Fibroblast of mammary gland (primary cell): ENCODE data around the gene WNT2.

ENCODE experiments used
- DNase-seq: peaks from one replicate; pipeline ENCODE4 v3.0.0-alpha.2; 2010; ENCODE audit warnings: low read depth
- H3K4me3 ChIP-seq: 2 replicates; pipeline ENCODE4 v1.5.1; 2011; ENCODE audit warnings: low read depth, mild to moderate bottlenecking, low read length, moderate library complexity; ENCODE audit not compliant: control insufficient read depth
- TF ChIP-seq, protein P1 (sequence below): conservative IDR thresholded peaks from 2 replicates; pipeline ENCODE4 v1.5.1; 2011; ENCODE audit warnings: low read depth, low read length, inconsistent platforms; ENCODE audit not compliant: control insufficient read depth, insufficient read depth

WNT2 gene

DNA sequence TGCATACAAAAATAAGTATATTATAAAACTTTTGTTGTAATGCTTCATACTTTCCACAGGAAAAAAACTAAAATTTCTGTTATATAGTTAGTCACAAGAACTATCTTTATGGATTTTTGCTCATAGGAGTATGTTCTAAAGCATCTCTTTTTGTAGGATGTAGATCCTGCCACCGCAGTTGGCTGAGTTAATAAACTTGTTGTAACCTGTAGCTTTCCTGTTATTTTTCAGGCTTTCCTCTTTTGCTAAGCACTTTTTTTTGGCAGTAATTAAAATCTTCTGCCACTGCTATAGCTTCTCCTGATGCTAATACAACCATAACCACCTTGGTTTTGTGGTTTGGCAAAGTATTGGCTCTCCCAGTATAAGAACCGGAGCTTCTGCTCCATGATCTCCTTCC is 60.3 kb downstream of the WNT2 start:
- TF ChIP-seq, protein P1, sequence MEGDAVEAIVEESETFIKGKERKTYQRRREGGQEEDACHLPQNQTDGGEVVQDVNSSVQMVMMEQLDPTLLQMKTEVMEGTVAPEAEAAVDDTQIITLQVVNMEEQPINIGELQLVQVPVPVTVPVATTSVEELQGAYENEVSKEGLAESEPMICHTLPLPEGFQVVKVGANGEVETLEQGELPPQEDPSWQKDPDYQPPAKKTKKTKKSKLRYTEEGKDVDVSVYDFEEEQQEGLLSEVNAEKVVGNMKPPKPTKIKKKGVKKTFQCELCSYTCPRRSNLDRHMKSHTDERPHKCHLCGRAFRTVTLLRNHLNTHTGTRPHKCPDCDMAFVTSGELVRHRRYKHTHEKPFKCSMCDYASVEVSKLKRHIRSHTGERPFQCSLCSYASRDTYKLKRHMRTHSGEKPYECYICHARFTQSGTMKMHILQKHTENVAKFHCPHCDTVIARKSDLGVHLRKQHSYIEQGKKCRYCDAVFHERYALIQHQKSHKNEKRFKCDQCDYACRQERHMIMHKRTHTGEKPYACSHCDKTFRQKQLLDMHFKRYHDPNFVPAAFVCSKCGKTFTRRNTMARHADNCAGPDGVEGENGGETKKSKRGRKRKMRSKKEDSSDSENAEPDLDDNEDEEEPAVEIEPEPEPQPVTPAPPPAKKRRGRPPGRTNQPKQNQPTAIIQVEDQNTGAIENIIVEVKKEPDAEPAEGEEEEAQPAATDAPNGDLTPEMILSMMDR = no peak
- no peak for DNase-seq
- H3K4me3 ChIP-seq = no peak overlapping the region

DNA sequence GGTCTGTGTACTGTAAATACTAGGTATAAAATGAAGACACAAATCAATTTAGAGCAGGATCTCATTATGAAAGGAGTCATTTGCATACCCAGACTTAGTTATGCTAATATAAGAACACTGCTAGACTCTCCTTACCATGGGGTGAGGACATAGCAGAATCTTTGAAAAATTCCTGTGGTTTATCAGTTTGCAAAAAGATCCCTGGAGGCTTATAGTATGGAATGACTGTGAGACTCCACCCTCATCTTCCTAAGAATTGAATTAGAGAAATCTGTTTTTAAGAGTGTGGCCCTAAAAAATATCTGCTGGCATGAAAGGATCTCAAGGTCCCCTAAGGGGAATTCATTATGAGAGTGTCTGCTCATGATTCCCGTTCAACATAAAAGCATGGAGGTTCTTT is 63.2 kb downstream of the WNT2 start:
- no peak overlapping the region for H3K4me3 ChIP-seq
- TF ChIP-seq, protein P1 = no peak
- DNase-seq = peak; percentile 80

DNA sequence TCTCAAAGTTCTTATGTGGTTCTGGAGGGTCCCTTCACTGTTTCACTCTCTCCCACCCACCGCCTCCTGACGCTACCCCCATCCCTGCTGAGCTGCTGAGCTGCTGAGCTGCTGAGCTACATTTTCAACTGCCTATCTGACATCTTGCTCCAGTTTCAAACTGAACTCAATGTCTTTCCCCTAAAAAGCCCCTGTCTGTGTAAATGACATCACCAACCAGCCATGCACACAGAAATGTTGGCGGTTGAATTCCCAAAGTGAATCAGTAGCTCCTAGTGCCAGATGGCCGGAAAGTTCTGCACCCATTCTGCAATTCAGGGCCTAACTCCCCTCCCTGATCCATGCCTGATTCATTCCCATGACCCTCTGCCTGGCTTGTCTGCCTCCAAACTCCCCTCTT is 71.2 kb downstream of the WNT2 start:
- no peak overlapping the region for H3K4me3 ChIP-seq
- DNase-seq = peak; percentile 89
- TF ChIP-seq, protein P1 = no peak

DNA sequence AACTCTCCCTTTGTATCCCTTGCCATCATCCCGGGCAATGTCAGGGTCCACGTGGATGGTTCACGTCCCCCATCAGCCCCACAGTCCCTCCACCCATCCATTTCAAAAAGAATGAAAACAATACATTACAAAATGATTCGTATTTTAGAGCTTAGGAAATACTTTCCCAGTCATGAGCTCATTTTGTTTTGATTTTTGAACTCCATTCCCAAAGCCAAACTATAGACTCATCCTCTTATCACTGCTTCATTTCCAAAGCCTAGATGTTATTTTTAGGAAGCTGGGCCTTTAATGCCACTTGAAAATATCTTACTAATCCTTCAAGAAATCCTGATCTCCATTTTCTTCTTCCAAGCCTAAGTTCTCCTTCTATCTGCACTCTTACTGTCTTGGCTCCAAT is 72.1 kb downstream of the WNT2 start:
- TF ChIP-seq, protein P1 = no peak
- peak; percentile 72 for DNase-seq

DNA sequence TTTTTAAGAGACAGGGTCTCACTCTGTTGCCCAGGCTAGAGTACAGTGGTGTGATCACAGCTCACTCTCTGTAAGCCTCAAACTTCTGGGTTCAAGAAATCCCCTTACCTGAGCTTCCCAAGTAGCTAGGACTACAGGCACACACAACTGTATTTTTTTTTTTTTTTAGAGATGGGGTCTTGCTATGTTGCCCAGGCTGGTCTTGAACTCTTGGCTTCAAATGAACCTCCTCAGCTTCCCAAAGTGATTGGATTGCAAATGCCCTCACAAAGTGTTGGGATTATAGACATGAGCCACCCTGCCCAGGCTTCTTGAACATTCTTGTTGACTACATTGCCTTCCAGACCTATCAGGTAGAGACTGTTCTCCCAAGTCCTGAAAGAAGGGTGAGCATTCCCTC is 72.6 kb downstream of the WNT2 start:
- H3K4me3 ChIP-seq = no peak overlapping the region
- TF ChIP-seq, protein P1 = no peak
- no peak for DNase-seq

More for the DNA sequence above, 72.1 kb downstream of the WNT2 start:
- no peak overlapping the region for H3K4me3 ChIP-seq

GRCh38 chr7:117249696-117250095 is 73.2 kb downstream of the WNT2 start:
- TF ChIP-seq, protein P1 = no peak
- no peak overlapping the region for H3K4me3 ChIP-seq
- peak; percentile 25 for DNase-seq

- DNase-seq = peak; percentile 48
- H3K4me3 ChIP-seq = no peak overlapping the region
- TF ChIP-seq, protein P1 = no peak
Observed at GRCh38 chr7:117248829-117249228, 74.0 kb downstream of the WNT2 start.
